GM19328 (cell line): Measurements from ENCODE around the gene R3HCC1L.

ENCODE experiments used
- ATAC-seq: cut with Tn5 transposase; IDR thresholded peaks from one replicate; pipeline ENCODE4 v1.9.1; 2021; ENCODE audit warnings: mild to moderate bottlenecking, moderate library complexity; ENCODE audit not compliant: unreplicated experiment

Gene R3HCC1L

GRCh38 chr10:98134431-98135221 lies at the start of gene R3HCC1L:
Gene R3HCC1L, plus strand, starts transcription at chr10:98134657. Its CDS starts 73,458 bp downstream, at chr10:98208115.
- peak; percentile 87 for ATAC-seq

- ATAC-seq: no peak
Measured at GRCh38 chr10:98085238-98085637, 49.2 kb upstream of the R3HCC1L start.

DNA sequence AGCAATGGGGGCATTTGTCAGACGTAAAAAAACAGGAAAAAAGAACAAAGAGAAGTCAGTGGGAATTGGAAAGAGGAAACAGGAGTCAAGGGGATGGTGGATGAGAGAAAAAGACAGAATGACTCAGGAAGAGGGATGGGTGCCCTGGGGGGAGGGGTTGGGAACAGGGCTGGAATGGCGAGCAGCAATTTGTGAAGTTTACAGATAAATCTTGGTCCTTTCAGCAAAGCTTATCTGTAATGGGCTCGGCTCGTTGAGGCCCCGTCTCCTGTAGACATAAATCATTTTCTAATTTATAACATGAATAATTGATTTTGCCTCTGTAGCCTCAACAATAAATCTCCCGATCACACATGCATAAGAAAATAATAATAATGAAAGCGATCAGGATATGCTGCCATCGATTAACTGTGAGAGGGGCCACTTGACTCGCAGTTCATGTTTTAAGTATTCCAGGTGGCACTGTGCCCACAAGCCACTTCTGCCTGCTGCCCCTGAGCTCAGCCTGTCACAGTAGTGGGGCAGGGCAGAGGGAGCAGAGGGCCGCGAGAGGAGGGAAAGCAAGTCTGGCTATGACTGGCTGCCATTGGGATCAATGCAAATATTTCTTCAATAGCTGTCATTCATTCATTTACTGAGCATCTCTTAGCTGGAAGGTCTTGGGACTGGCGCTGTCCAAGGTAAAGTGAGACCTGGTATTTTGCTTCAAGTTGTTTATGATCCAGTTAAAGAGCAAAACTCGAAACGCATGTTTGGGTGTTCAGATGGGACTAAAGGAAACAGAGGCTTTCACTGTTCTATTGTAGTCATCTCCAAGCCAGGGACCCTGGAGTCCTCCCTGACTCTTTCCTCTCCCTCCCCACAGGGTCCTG lies 47.4 kb upstream of the R3HCC1L start:
- no peak for ATAC-seq

- ATAC-seq: no peak
Measured at GRCh38 chr10:98088186-98088971, 46.1 kb upstream of the R3HCC1L start.

GRCh38 chr10:98090822-98091221 lies 43.6 kb upstream of the R3HCC1L start:
- no peak for ATAC-seq

DNA sequence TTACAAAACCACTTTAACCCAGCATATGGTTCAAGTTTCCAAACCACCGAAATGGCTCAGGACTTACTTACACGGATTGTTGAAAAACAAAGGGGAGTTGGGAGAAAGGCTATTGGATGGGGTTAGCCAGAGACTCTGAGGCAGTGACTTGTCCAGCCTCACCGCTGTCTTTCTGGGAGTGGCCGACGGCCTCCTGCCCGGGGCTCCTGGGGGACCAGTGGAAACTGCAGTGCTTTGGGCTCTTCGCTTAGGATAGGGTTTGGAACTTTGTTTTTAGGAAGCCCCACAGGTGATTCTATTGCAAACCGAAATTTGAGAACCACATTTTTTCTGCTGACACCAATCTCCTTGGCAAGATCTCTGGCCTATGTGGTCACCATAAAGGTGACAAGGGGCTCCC lies 38.1 kb upstream of the R3HCC1L start:
- no peak for ATAC-seq

DNA sequence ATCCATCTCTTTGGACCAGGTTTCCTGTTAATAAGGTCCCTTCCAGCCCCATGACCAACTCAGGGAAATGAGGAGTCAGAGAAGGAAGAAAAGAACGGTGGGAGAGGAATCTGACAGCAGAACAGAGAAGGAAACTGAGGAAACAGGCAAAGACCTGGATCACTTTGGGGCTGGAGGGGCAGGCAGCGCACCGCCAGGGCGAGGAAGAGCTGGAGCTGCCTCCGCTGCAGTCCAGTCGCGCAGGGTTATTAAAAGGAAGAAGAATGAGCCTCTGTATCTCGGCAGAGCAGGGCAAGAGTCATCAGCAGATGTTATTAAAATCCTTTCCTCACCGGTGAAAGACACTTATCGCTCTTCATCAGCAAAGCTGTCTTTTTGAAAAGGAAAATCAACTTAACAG lies 37.7 kb upstream of the R3HCC1L start:
- ATAC-seq: no peak

DNA sequence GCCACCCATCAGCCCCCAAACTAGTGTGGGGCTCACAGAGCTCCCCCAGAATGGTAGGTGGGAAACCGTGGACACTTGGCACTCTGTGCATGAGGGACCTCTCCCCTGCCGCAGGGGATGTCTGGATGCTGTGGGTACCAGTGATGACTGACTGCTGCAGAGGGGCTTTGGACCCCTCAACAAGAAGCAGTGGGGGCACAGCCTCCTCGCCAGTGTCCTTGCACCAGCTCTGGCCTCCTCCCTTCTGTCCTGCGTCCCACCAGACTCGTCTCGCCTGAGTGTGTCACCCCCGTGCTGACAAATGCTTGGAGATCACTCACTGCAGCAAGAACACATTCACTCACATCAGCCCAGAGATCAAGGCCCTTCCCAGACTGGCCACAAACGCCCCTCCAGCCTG lies 37.3 kb upstream of the R3HCC1L start:
- ATAC-seq: no peak

GRCh38 chr10:98097616-98098015 lies 36.8 kb upstream of the R3HCC1L start:
- no peak for ATAC-seq

- no peak for ATAC-seq
Measured at GRCh38 chr10:98098247-98098646, 36.2 kb upstream of the R3HCC1L start.

GRCh38 chr10:98100476-98100875 lies 34.0 kb upstream of the R3HCC1L start:
- no peak for ATAC-seq

GRCh38 chr10:98101366-98101765 lies 33.1 kb upstream of the R3HCC1L start:
- ATAC-seq: no peak

DNA sequence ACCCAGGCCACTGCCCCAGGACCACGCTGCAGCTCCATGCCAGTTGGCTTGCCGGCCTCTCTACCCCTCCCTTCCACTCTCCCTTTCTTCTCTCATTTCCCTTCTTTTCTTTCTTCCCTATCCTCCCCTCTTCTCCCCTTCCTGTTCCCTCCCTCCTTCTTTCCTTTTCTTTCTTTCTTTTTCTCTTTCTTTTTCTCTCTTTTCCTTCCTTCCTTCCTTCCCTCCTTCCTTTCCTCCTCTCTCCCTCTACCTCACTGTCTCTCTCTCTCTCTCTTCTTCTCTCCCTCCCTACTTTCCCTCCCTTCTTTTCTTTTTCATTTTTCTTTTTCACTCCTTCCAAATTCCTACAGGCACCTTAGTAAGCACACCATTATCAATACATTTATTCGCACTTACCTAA lies 30.3 kb upstream of the R3HCC1L start:
- ATAC-seq: no peak

GRCh38 chr10:98106531-98106930 lies 27.9 kb upstream of the R3HCC1L start:
- ATAC-seq: no peak

GRCh38 chr10:98107644-98108430 lies 26.6 kb upstream of the R3HCC1L start:
- ATAC-seq: no peak

DNA sequence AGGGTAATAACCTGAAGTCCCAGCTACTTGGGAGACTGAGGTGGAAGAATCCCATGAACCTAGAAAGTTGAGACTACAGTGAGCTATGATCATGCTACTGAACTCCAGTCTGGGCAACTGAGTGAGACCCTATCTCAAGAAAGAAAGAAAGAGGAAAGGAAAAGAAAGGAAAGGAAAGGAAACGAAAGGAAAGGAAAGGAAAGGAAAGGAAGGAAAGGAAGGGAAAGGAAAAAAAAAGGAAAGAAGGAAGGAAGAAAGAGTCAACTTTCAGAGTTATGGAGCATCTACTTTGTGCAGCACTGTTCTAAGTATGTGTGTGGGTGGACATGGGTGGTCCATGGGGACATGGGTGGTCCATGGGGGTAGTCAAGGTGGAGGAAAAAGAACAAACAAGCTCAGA lies 24.1 kb upstream of the R3HCC1L start:
- no peak for ATAC-seq

DNA sequence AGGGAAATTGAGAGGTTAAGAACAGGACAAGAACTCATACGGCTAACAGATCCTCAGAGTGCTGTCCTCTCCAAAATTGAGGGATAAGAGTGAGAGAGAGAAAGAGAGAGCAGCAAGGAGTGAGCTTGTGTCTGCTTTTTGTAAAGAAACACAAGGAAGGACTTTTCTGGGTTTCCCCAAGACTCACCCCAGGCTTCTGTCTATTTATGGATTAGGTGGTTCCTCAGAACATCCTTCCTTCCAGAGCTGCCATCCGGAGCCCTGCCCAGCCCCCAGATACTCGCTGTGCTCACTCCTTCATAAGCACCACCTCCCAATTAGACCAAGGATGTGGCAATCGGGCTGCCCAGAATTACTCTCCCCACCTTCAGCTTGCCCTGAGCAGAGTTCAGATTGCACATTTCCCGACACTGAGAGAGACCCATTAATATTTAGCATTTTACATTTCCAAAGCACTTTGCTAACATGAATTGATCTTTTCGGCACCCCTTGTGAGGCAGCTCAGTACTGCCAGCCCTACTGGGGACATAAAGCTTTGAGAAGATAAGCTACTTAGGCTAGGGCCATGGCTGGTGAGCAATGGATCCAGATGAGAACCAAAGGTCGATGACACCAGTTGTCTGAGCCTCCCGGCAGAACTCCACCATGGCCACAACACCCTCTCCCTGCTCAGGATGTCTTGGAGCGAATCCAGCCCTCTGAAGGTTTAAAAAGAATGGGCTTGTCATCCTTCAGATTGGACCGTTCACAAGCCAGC lies 19.2 kb upstream of the R3HCC1L start:
- ATAC-seq: no peak

DNA sequence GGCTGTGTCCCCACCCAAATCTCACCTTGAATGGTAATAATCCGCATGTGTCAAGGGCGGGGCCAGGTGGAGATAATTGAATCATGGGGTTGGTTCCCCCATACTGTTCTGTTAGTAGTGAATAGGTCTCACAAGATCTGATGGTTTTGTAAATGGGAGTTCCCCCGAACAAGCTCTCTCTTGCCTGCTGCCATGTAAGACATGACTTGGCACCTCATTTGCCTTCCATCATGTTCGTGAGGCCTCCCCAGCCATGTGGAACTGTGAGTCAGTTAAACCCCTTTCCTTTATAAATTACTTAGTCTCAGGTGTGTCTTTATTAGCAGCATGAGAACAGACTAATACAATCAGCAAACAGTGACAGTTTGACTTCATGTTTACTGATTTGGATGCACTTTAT lies 14.6 kb upstream of the R3HCC1L start:
- no peak for ATAC-seq

- no peak for ATAC-seq
Measured at GRCh38 chr10:98125940-98126631, 8.4 kb upstream of the R3HCC1L start.
